ENCODE results near the gene GALNT18. TPM values are rescaled to one million over a fixed set of nuclear protein-coding genes. Genes with fewer than 3 reads are reported as not detected.

Gene GALNT18
- total and polyA plus RNA-seq, 2 of the 4 experiments (the other 2 are of a cell fraction), result 9.5 to 11.3 TPM

DNA sequence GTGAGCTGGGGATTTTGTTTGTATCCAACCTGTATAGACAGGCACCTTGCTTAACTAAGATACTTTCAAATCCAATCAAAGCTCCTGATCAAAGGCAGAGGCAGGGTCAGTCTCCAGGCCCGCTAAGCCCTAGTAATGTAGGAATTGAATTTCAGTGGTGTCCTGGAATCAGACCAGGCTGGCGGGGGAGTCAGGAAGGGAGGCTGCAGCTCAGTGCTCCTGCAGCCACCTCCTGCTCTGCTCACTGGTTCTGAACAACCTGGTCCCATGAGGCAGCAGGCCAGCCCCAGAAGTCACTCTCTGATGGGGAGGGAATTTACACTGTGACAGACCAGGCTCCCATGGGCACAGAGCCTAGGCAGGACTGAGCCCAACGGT lies 38.5 kb upstream of the GALNT18 start:
- H2BK120ac ChIP-seq (ENCODE audit: low read depth, low read length), result no peak overlapping the region
- BruUV-seq (replicated peaks), result no TSS peak
- CTCF ChIA-PET, result no interaction called here
- H3K36me3 ChIP-seq (ENCODE audit: control insufficient read depth, insufficient read depth, low read length), result no peaks in the 10 kb centered on the region
- dilution Hi-C loops (cut with HindIII; ENCODE audit: low sequenced_read_pairs, unreplicated experiment) (no loop called here), intact Hi-C loops (cut with micrococcal nuclease) (no loop called here), in situ Hi-C loops (cut with MboI; ENCODE audit: low sequenced_read_pairs) (no loop called here)
- no peak overlapping the region for H2BK15ac ChIP-seq (ENCODE audit: low read depth, low read length)
- H2BK20ac ChIP-seq (ENCODE audit: low read depth, low read length), result no peak overlapping the region
- H3K14ac ChIP-seq (replicated peaks; ENCODE audit: low read depth, low read length), result no peak overlapping the region
- H3K9me1 ChIP-seq (ENCODE audit: insufficient read depth, low read length), result no peaks in the 10 kb centered on the region
- no peak overlapping the region for H4K91ac ChIP-seq (ENCODE audit: insufficient read depth, low read depth, low read length)
- H2AK9ac ChIP-seq (replicated peaks; ENCODE audit: low read depth, low read length, poor library complexity), result no peak overlapping the region
- no peak overlapping the region for H3K4ac ChIP-seq (ENCODE audit: low read depth, low read length)
- H3K79me1 ChIP-seq (ENCODE audit: low read depth in 1 of 2, low read length in 2 of 2), result no peaks in the 10 kb centered on the region
- H3K56ac ChIP-seq (ENCODE audit: extremely low read depth, insufficient read depth, low read length), result no peak overlapping the region
- no peaks in the 10 kb centered on the region for H3K9me3 ChIP-seq (ENCODE audit: control insufficient read depth, insufficient read depth, low read length)
- no peak overlapping the region for H3K27ac ChIP-seq (ENCODE audit: insufficient read depth, low read length)
- ATAC-seq (ENCODE audit: low read depth) (no peak), DNase-seq (no peak)
- TF ChIP-seq, protein P1, sequence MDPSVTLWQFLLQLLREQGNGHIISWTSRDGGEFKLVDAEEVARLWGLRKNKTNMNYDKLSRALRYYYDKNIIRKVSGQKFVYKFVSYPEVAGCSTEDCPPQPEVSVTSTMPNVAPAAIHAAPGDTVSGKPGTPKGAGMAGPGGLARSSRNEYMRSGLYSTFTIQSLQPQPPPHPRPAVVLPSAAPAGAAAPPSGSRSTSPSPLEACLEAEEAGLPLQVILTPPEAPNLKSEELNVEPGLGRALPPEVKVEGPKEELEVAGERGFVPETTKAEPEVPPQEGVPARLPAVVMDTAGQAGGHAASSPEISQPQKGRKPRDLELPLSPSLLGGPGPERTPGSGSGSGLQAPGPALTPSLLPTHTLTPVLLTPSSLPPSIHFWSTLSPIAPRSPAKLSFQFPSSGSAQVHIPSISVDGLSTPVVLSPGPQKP (IDR thresholded peaks at IDR 0.05; ENCODE audit: borderline replicate concordance, low read depth, low read length), result no peak
- no peak for TF ChIP-seq RAD21 (IDR thresholded peaks at IDR 0.05; ENCODE audit: low read length)
- no peak for TF ChIP-seq MAFK (IDR thresholded peaks at IDR 0.05; ENCODE audit: low read depth, low read length)
- TF ChIP-seq SMC3 (IDR thresholded peaks at IDR 0.05; ENCODE audit: low read depth, low read length), result no peak
- TF ChIP-seq, protein P2, sequence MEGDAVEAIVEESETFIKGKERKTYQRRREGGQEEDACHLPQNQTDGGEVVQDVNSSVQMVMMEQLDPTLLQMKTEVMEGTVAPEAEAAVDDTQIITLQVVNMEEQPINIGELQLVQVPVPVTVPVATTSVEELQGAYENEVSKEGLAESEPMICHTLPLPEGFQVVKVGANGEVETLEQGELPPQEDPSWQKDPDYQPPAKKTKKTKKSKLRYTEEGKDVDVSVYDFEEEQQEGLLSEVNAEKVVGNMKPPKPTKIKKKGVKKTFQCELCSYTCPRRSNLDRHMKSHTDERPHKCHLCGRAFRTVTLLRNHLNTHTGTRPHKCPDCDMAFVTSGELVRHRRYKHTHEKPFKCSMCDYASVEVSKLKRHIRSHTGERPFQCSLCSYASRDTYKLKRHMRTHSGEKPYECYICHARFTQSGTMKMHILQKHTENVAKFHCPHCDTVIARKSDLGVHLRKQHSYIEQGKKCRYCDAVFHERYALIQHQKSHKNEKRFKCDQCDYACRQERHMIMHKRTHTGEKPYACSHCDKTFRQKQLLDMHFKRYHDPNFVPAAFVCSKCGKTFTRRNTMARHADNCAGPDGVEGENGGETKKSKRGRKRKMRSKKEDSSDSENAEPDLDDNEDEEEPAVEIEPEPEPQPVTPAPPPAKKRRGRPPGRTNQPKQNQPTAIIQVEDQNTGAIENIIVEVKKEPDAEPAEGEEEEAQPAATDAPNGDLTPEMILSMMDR (conservative IDR thresholded peaks at IDR 0.05; ENCODE audit: low read depth, low read length), result no peak
- no peak for TF ChIP-seq FOS (IDR thresholded peaks at IDR 0.05; ENCODE audit: low read depth, low read length)
- no peak for TF ChIP-seq POLR2A (IDR thresholded peaks at IDR 0.05; ENCODE audit: low read depth, low read length)
- TF ChIP-seq, protein P3, sequence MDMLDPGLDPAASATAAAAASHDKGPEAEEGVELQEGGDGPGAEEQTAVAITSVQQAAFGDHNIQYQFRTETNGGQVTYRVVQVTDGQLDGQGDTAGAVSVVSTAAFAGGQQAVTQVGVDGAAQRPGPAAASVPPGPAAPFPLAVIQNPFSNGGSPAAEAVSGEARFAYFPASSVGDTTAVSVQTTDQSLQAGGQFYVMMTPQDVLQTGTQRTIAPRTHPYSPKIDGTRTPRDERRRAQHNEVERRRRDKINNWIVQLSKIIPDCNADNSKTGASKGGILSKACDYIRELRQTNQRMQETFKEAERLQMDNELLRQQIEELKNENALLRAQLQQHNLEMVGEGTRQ (IDR thresholded peaks at IDR 0.05; ENCODE audit: low read depth, low read length), result no peak
- TF ChIP-seq RFX5 (IDR thresholded peaks at IDR 0.05; ENCODE audit: low read depth, low read length), result no peak
- no peak for TF ChIP-seq MXI1 (IDR thresholded peaks at IDR 0.05; ENCODE audit: borderline replicate concordance, low read depth, low read length)
- TF ChIP-seq CHD1 (IDR thresholded peaks at IDR 0.05; ENCODE audit: low read depth, low read length), result no peak
- TF ChIP-seq CEBPB (IDR thresholded peaks at IDR 0.05; ENCODE audit: low read depth, low read length), result no peak
- no peak for TF ChIP-seq BHLHE40 (IDR thresholded peaks at IDR 0.05; ENCODE audit: low read depth, low read length)
- no peak for TF ChIP-seq NFE2L2 (IDR thresholded peaks at IDR 0.05; ENCODE audit: low read depth, low read length)
- no peak for TF ChIP-seq RCOR1 (IDR thresholded peaks at IDR 0.05; ENCODE audit: insufficient replicate concordance, low read length)
- TF ChIP-seq MAZ (IDR thresholded peaks at IDR 0.05; ENCODE audit: borderline replicate concordance, low read depth, low read length), result no peak
- no peak overlapping the region for H4K5ac ChIP-seq (ENCODE audit: low read depth, low read length)
- no peak overlapping the region for H4K8ac ChIP-seq (ENCODE audit: low read depth in 2 of 2, low read length in 2 of 2)
- no peak overlapping the region for H3K9ac ChIP-seq (ENCODE audit: low read depth, low read length)
- H3K4me1 ChIP-seq (ENCODE audit: control insufficient read depth, insufficient read depth, low read length), result no peaks in the 10 kb centered on the region
- no peak overlapping the region for H3K18ac ChIP-seq (ENCODE audit: low read depth, low read length)
- no peak overlapping the region for H3K4me3 ChIP-seq (ENCODE audit: insufficient read depth, low read depth, low read length)
- H2AFZ ChIP-seq (replicated peaks; ENCODE audit: low read length, poor library complexity), result no peak overlapping the region
- H2AK5ac ChIP-seq (ENCODE audit: low read depth, low read length), result no peak overlapping the region
- no peak overlapping the region for H3K4me2 ChIP-seq (ENCODE audit: low read depth, low read length)
- no peak overlapping the region for H3K23ac ChIP-seq (ENCODE audit: low read depth, low read length)
- H2BK5ac ChIP-seq (ENCODE audit: low read depth, low read length, poor library complexity, severe bottlenecking), result no peak overlapping the region
- no peaks in the 10 kb centered on the region for H4K20me1 ChIP-seq (ENCODE audit: insufficient read depth, low read length)
- no CpG with 5 or more reads among the region's 3 CpGs for WGBS, 2 experiments (ENCODE audit: extremely low coverage in 2 of 2, insufficient read length in 1 of 2)
- POLR2A ChIA-PET (ENCODE audit: unreplicated experiment), result no interaction called here
- peaks cover 54% of the 10 kb centered on the region for H3K27me3 ChIP-seq (ENCODE audit: control insufficient read depth, insufficient read depth, low read length)

Data from IMR-90 (cell line).